Fibroblast of lung (primary cell): ENCODE measurements around the gene GRN. TPM values are rescaled to one million over a fixed set of nuclear protein-coding genes. Genes with fewer than 3 reads are reported as not detected.

Experiments
- DNase-seq, 2 donors: peaks; one replicate each; pipeline versions ENCODE4 v3.0.0 to v3.0.0-alpha.2; 2010; ENCODE audit warnings: low read depth in 2 of 2
- H2AFZ ChIP-seq: 2 replicates; pipeline ENCODE4 v1.5.1; 2012; ENCODE audit warnings: low read length, control low read depth, inconsistent platforms
- H3K27ac ChIP-seq: 2 replicates; pipeline ENCODE4 v1.5.1; 2011; ENCODE audit warnings: low read length, control low read depth; ENCODE audit not compliant: insufficient read depth
- H3K27me3 ChIP-seq: 2 replicates; pipeline ENCODE4 v1.5.1; 2011; ENCODE audit warnings: mild to moderate bottlenecking, low read length; ENCODE audit not compliant: control insufficient read depth, insufficient read depth
- H3K36me3 ChIP-seq: 2 replicates; pipeline ENCODE4 v1.5.1; 2011; ENCODE audit warnings: low read length; ENCODE audit not compliant: control insufficient read depth, insufficient read depth
- H3K4me1 ChIP-seq: 2 replicates; pipeline ENCODE4 v1.5.1; 2011; ENCODE audit warnings: low read length; ENCODE audit not compliant: control insufficient read depth, insufficient read depth; ENCODE audit errors: extremely low read depth
- H3K4me2 ChIP-seq: 2 replicates; pipeline ENCODE4 v1.5.1; 2011; ENCODE audit warnings: low read length, control low read depth; ENCODE audit not compliant: insufficient read depth; ENCODE audit errors: extremely low read depth
- H3K4me3 ChIP-seq, 4 experiments: fragments of 200-600 bp in 1 of 4; sonication (generic) in 1 of 4; replicated peaks in 1 of 4; 2 replicates each; pipeline ENCODE4 v1.5.1; 2011 to 2016; ENCODE audit warnings: low read length in 4 of 4, low read depth in 3 of 4, mild to moderate bottlenecking in 3 of 4, control low read depth in 2 of 4, inconsistent platforms in 1 of 4, mixed read lengths in 1 of 4; ENCODE audit not compliant: insufficient read depth in 1 of 4; ENCODE audit errors: control extremely low read depth in 1 of 4
- H3K79me2 ChIP-seq: 2 replicates; pipeline ENCODE4 v1.5.1; 2012; ENCODE audit warnings: mild to moderate bottlenecking, low read length, inconsistent platforms; ENCODE audit not compliant: control insufficient read depth, insufficient read depth
- H3K9ac ChIP-seq: 2 replicates; pipeline ENCODE4 v1.5.1; 2011; ENCODE audit warnings: mild to moderate bottlenecking, low read length, control low read depth; ENCODE audit not compliant: insufficient read depth
- H3K9me3 ChIP-seq: 2 replicates; pipeline ENCODE4 v1.5.1; 2012; ENCODE audit warnings: low read depth, low read length; ENCODE audit not compliant: control insufficient read depth, insufficient read depth
- H4K20me1 ChIP-seq: 2 replicates; pipeline ENCODE4 v1.5.1; 2011; ENCODE audit warnings: low read length; ENCODE audit not compliant: control insufficient read depth, insufficient read depth; ENCODE audit errors: extremely low read depth
- EZH2 ChIP-seq: IDR thresholded peaks from 2 replicates; pipeline ENCODE4 v1.5.1; 2012; ENCODE audit warnings: low read length, control low read depth, mild to moderate bottlenecking; ENCODE audit errors: missing control alignments
- polyA plus RNA-seq, 2 donors: library from polyadenylated mRNA; depleted of rRNA in 1 of 2; stranded (reverse) in 1 of 2; unstranded in 1 of 2; fragments of >200 nt; gene quantifications; 2 replicates each; pipeline ENCODE4 v1.2.1, GENCODE V29; 2011 to 2012; ENCODE audit warnings: missing spikeins in 1 of 2
- total RNA-seq: library from RNA; depleted of rRNA; stranded (reverse); fragments of >200 nt; gene quantifications from 2 replicates; pipeline ENCODE4 v1.2.1, GENCODE V29; 2014
- TF ChIP-seq, protein P1 (sequence below), 2 donors: IDR thresholded peaks in 1 of 2; conservative IDR thresholded peaks in 1 of 2; 1 replicate in 1 of 2; 2 replicates in 1 of 2; pipeline ENCODE4 v1.5.1; 2011 to 2012; ENCODE audit warnings: low read length in 2 of 2, control low read depth in 1 of 2, inconsistent platforms in 1 of 2, low read depth in 1 of 2, mild to moderate bottlenecking in 1 of 2

Gene GRN
- total and polyA plus RNA-seq, 2 donors (not counting 1 experiment from before 2014, with no cell fraction given) = 146 to 315 TPM

DNA sequence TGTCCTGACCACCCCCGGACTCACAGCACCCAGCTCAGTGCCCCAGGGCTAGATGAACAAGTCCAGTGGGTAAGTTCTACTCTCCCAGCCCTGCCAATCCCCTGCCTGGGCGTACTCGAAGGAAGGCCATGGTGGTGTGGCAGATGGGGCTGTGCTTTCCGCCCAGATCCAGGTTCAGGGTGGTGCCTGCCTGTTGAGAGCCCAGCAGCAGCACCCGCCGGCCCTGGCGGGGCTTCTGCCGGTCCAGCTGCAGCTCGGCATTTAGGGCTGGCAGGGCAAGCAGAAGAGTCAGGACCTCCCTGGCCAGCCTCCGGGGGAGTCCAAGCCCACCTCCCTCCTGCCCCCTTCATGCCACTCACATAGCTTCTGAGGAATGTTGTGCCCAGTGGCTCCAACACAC is 34.8 kb downstream of the GRN start:
- no peaks in the 10 kb centered on the region for H3K36me3 ChIP-seq
- no peaks in the 10 kb centered on the region for H3K79me2 ChIP-seq
- H3K4me2 ChIP-seq = no peak overlapping the region
- H3K4me1 ChIP-seq = no peaks in the 10 kb centered on the region
- no peak for DNase-seq
- TF ChIP-seq, protein P1, sequence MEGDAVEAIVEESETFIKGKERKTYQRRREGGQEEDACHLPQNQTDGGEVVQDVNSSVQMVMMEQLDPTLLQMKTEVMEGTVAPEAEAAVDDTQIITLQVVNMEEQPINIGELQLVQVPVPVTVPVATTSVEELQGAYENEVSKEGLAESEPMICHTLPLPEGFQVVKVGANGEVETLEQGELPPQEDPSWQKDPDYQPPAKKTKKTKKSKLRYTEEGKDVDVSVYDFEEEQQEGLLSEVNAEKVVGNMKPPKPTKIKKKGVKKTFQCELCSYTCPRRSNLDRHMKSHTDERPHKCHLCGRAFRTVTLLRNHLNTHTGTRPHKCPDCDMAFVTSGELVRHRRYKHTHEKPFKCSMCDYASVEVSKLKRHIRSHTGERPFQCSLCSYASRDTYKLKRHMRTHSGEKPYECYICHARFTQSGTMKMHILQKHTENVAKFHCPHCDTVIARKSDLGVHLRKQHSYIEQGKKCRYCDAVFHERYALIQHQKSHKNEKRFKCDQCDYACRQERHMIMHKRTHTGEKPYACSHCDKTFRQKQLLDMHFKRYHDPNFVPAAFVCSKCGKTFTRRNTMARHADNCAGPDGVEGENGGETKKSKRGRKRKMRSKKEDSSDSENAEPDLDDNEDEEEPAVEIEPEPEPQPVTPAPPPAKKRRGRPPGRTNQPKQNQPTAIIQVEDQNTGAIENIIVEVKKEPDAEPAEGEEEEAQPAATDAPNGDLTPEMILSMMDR (conservative IDR thresholded peaks at IDR 0.05 in 1 of 2, IDR thresholded peaks at IDR 0.05 in 1 of 2; ENCODE audit: low read depth in 1 of 2, low read length in 2 of 2) = no peak
- TF ChIP-seq EZH2 = no peak
- peaks cover 19% of the 10 kb centered on the region for H3K27me3 ChIP-seq
- no peak overlapping the region for H3K4me3 ChIP-seq
- no peaks in the 10 kb centered on the region for H3K9me3 ChIP-seq
- no peak overlapping the region for H3K27ac ChIP-seq
- H4K20me1 ChIP-seq = no peaks in the 10 kb centered on the region
- no peak overlapping the region for H3K9ac ChIP-seq
- no peak overlapping the region for H2AFZ ChIP-seq

- no peaks in the 10 kb centered on the region for H4K20me1 ChIP-seq
- peaks cover 4% of the 10 kb centered on the region for H3K4me1 ChIP-seq
- no peaks in the 10 kb centered on the region for H3K79me2 ChIP-seq
- H3K4me3 ChIP-seq = no peak overlapping the region
- no peaks in the 10 kb centered on the region for H3K36me3 ChIP-seq
- no peak overlapping the region for H3K4me2 ChIP-seq
- H3K27me3 ChIP-seq = peaks cover 23% of the 10 kb centered on the region
- no peak overlapping the region for H3K9ac ChIP-seq
- TF ChIP-seq EZH2 = no peak
- TF ChIP-seq, protein P1 (conservative IDR thresholded peaks at IDR 0.05 in 1 of 2, IDR thresholded peaks at IDR 0.05 in 1 of 2; ENCODE audit: low read depth in 1 of 2, low read length in 2 of 2) = no peak
- no peak overlapping the region for H2AFZ ChIP-seq
- H3K27ac ChIP-seq = no peak overlapping the region
- DNase-seq = no peak
- H3K9me3 ChIP-seq = no peaks in the 10 kb centered on the region
These were observed 35.7 kb downstream of the GRN start for GRCh38 chr17:44380767-44381166.

- Histone ChIP-seq H3K4me2 (no peak overlapping the region), H3K36me3 (no peaks in the 10 kb centered on the region), H3K27me3 (peaks cover 29% of the 10 kb centered on the region), H3K4me1 (peaks cover 5% of the 10 kb centered on the region), H3K4me3 (no peak overlapping the region), H3K9me3 (no peaks in the 10 kb centered on the region), H3K79me2 (no peaks in the 10 kb centered on the region), H3K9ac (no peak overlapping the region), H4K20me1 (no peaks in the 10 kb centered on the region), H2AFZ (no peak overlapping the region), H3K27ac (no peak overlapping the region)
- DNase-seq = no peak
- TF ChIP-seq, protein P1 (conservative IDR thresholded peaks at IDR 0.05 in 1 of 2, IDR thresholded peaks at IDR 0.05 in 1 of 2; ENCODE audit: low read depth in 1 of 2, low read length in 2 of 2) = no peak
- TF ChIP-seq EZH2 = no peak
These were observed 36.8 kb downstream of the GRN start for GRCh38 chr17:44381810-44382305.
